Esophagus muscularis mucosa (tissue), 4 donors: ENCODE measurements around the gene KCTD21. TPM values are rescaled to one million over a fixed set of nuclear protein-coding genes. Genes with fewer than 3 reads are reported as not detected.
A peak's percentile ranks its signal among the peaks of the same experiment; 100 is the strongest.

Experiments
- DNase-seq: peaks from one replicate; pipeline ENCODE4 v3.0.0-alpha.2; 2017; ENCODE audit errors: extremely low spot score
- H3K27ac ChIP-seq, 4 donors: fragments of 200-600 bp; sonication (generic); replicated peaks in 1 of 4; 1 replicate in 3 of 4; 2 replicates in 1 of 4; pipeline ENCODE4 v1.5.1; 2016 to 2019; ENCODE audit warnings: mild to moderate bottlenecking in 1 of 4
- H3K27me3 ChIP-seq, 4 donors: fragments of 200-600 bp; sonication (generic); one replicate each; pipeline versions ENCODE4 v1.5.1 to v1.6.0; 2016 to 2019
- H3K36me3 ChIP-seq, 4 donors: fragments of 200-600 bp; sonication (generic); one replicate each; pipeline ENCODE4 v1.5.1; 2016 to 2019
- H3K4me1 ChIP-seq, 4 donors: fragments of 200-600 bp; sonication (generic); one replicate each; pipeline ENCODE4 v1.5.1; 2016 to 2019
- H3K4me3 ChIP-seq, 4 donors: fragments of 200-600 bp; sonication (generic); 1 replicate in 2 of 4; 2 replicates in 2 of 4; pipeline ENCODE4 v1.5.1; 2016 to 2019; ENCODE audit warnings: mild to moderate bottlenecking in 4 of 4, moderate library complexity in 1 of 4
- H3K9me3 ChIP-seq, 4 donors: fragments of 200-600 bp; sonication (generic); 1 replicate in 3 of 4; 2 replicates in 1 of 4; pipeline ENCODE4 v1.5.1; 2016 to 2019
- EP300 ChIP-seq: sonication (generic); formaldehyde crosslinking; IDR thresholded peaks from one replicate; pipeline ENCODE4 v1.6.1; 2017; ENCODE audit warnings: antibody characterized with exemption
- POLR2A ChIP-seq: fragments of 450-650 bp; IDR thresholded peaks from one replicate; pipeline ENCODE4 v1.6.1; 2017; ENCODE audit warnings: antibody characterized with exemption, moderate library complexity, mild to moderate bottlenecking, low read depth
- POLR2AphosphoS5 ChIP-seq, 2 donors: sonication (generic); formaldehyde crosslinking; IDR thresholded peaks; one replicate each; pipeline ENCODE4 v1.6.1; 2017; ENCODE audit warnings: antibody characterized with exemption in 2 of 2
- WGBS: methylation state at CpG from one replicate; pipeline ENCODE4 v1.1.5; 2018; 5-methylcytosine and 5-hydroxymethylcytosine counted together
- intact Hi-C: fragments of 100-400 bp; cut with DNase I; formaldehyde crosslinking; loops from one replicate; pipeline ENCODE4 v1.15.1; 2023
- total RNA-seq, 4 donors: library from RNA; depleted of rRNA; stranded (reverse); fragments of >200 nt; gene quantifications; one replicate each; pipeline versions ENCODE4 v1.1.0 to v1.2.1, GENCODE V29; 2016
- TF ChIP-seq, protein P1 (sequence below), 3 experiments: fragments of 200-600 bp in 2 of 3; fragments of 450-650 bp in 1 of 3; sonication (generic) in 2 of 3; IDR thresholded peaks; one replicate each; pipeline ENCODE4 v1.5.1; 2017 to 2019; ENCODE audit warnings: antibody characterized with exemption in 3 of 3, mild to moderate bottlenecking in 2 of 3, moderate library complexity in 1 of 3

KCTD21 gene
- total RNA-seq, 4 donors from 2014 or later: 6.6 to 21.0 (median 12.1) TPM

DNA sequence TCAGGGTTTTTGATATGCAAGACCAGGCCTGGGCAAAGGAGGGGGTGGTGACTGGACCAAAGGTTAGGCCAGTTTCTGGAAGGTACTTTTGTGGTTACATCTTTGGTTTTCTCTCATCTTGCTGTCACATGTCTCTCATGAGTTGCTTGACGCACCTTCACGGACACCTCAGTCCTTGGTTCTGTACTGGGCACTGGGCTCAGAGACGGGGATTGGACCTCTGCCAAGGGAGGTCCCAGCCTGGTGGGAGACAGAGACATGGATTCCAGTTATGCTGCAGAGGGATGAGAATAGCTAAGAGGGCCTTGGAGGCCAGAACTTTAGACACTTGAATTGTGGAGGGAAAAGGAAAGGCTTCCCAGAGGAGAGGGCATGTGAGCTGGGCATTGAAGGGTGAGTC, 1.9 kb upstream of the KCTD21 start:
- DNase-seq: no peak
- TF ChIP-seq EP300: no peak
- no peak for TF ChIP-seq POLR2AphosphoS5 (IDR thresholded peaks at IDR 0.05)
- TF ChIP-seq POLR2A: no peak
- TF ChIP-seq, protein P1, sequence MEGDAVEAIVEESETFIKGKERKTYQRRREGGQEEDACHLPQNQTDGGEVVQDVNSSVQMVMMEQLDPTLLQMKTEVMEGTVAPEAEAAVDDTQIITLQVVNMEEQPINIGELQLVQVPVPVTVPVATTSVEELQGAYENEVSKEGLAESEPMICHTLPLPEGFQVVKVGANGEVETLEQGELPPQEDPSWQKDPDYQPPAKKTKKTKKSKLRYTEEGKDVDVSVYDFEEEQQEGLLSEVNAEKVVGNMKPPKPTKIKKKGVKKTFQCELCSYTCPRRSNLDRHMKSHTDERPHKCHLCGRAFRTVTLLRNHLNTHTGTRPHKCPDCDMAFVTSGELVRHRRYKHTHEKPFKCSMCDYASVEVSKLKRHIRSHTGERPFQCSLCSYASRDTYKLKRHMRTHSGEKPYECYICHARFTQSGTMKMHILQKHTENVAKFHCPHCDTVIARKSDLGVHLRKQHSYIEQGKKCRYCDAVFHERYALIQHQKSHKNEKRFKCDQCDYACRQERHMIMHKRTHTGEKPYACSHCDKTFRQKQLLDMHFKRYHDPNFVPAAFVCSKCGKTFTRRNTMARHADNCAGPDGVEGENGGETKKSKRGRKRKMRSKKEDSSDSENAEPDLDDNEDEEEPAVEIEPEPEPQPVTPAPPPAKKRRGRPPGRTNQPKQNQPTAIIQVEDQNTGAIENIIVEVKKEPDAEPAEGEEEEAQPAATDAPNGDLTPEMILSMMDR (IDR thresholded peaks at IDR 0.05): no peak
- Histone ChIP-seq H3K4me3 (no peak overlapping the region), H3K27ac (no peak overlapping the region), H3K9me3 (no peaks in the 10 kb centered on the region), H3K4me1 (peaks cover 25 to 74% (median 59%) of the 10 kb centered on the region in 4 donors), H3K27me3 (no peaks in the 10 kb centered on the region), H3K36me3 (peaks cover 0 to 4% (median 0%) of the 10 kb centered on the region in 4 donors)
- WGBS: 72% methylated on average over 3 of the region's 3 CpGs
- intact Hi-C loops: no loop called here

DNA sequence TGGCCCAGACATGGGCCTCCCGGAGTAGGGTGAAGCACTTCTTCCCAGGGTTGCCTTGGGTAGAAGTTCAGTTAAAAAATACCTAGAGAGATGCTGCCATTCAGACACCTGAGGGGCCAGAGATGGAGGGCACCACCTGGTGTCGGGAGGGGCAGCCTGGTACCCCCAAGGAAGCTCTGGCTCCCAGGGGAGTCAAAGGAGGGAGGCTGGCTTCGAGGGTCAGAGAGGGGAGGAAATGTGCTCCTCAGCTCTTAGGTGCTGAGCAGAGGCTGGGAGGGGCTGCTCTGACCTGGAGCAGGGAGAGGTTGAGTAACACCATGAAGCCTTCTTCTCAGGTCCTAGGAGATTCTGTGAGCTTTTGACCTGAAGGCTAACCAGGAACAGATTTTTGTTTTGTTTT, 1.4 kb upstream of the KCTD21 start:
- intact Hi-C loops: loop anchor here (5.0 kb wide), 2 partner anchors 43 to 372 kb away; no protein-coding TSS in a partner anchor
- peak overlapping the region in 2 of 4 donors; percentile 80 to 89 for H3K27ac ChIP-seq
- DNase-seq: no peak

DNA sequence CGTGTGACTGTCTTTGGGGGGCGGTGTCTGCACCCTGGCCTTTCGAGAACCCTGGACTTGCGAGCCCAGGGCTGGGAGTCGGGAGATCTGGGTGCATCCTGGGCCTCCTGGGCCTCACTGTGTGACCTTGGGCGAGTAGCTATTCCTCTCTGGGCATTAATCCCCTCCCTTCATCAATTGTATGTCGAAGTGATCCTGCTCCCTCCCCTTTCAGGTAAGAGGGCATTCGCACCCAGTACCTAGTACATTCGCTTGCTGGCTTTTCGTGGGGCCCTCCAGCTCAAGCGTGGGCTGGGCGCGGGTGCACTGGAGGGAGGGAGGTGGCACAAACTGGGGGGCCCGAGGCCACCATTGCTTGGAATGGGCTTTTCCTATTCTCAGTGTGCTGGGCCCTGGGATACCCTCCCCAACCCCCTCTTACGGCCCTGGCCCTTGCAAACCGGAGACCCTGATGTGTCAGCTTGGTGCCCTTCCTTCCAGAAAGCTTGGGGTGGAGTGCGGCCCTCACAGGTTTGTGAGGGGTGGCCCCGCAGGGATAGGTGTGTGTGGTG, 823 bp upstream of the KCTD21 start:
- H3K27ac ChIP-seq: peak overlapping the region; percentile 80 to 89 (median 86)
- H3K4me3 ChIP-seq: peak overlapping the region; percentile 75 to 94 (median 82)
- TF ChIP-seq, protein P1 (IDR thresholded peaks at IDR 0.05): no peak
- no peak for TF ChIP-seq POLR2A
- TF ChIP-seq EP300: no peak
- TF ChIP-seq POLR2AphosphoS5 (IDR thresholded peaks at IDR 0.05): no peak
- H3K9me3 ChIP-seq: no peaks in the 10 kb centered on the region
- no peaks in the 10 kb centered on the region for H3K27me3 ChIP-seq
- intact Hi-C loops: loop anchor here (5.0 kb wide), 2 partner anchors 42 to 373 kb away; no protein-coding TSS in a partner anchor
- H3K4me1 ChIP-seq: peaks cover 25 to 74% (median 60%) of the 10 kb centered on the region in 4 donors
- DNase-seq: no peak
- WGBS: 16% methylated on average over 16 of the region's 18 CpGs
- H3K36me3 ChIP-seq: peaks cover 0 to 4% (median 0%) of the 10 kb centered on the region in 4 donors

More for the DNA sequence above, 1.4 kb upstream of the KCTD21 start:
- no peaks in the 10 kb centered on the region for H3K9me3 ChIP-seq
- peak overlapping the region; percentile 75 to 94 (median 82) for H3K4me3 ChIP-seq
- H3K27me3 ChIP-seq: no peaks in the 10 kb centered on the region
- H3K4me1 ChIP-seq: peaks cover 25 to 77% (median 59%) of the 10 kb centered on the region in 4 donors
- peaks cover 0 to 4% (median 0%) of the 10 kb centered on the region in 4 donors for H3K36me3 ChIP-seq
- TF ChIP-seq, protein P1 (IDR thresholded peaks at IDR 0.05): no peak
- TF ChIP-seq POLR2A (no peak), POLR2AphosphoS5 (IDR thresholded peaks at IDR 0.05) (no peak), EP300 (no peak)
- WGBS: 44% methylated on average over 3 of the region's 3 CpGs

DNA sequence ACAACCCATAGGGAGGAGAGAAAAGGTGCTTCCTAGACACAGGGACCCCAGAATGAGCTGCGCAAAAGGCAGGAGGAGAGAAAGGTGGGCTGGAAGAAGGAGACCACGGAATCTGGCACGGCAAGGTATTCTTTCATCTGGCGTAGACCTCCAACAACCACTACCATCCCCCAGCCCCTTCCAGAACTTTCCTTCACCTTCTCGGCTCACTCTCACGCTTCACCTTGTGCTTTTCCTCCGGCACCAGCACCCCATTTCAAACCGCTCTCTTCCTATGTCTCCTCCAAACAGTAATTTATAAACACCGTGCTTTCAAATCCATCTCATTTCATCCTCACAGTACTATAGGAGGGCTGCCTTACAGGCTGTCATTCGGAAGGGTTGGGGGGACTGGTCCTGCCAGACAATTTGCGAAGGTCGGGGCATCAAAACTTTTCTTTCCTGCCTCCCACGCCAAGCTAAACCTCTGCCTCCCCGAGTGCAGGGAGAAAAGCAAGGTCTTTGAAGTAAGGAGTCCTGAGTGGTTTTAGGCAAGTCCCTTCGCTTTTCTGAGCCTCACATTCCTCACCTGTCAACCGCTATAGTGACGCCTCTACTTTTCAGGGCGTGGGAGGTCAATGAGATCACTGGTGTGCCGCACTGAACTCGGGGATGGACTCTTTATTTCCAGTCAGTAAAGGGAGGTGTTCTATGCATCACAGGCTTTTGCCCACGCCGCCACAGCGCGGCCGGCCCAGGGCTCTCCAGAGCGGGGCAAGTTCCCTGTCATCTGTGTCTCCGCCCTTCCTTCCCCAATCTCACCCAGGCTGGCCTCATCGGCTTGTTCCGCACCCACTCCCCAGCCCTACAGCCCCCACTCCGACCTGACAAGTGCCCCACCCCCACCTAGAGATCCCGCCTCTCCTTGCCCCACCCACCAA, 800 bp downstream of the KCTD21 start:
- Histone ChIP-seq H3K4me3 (peak overlapping the region; percentile 75 to 94 (median 82)), H3K9me3 (no peaks in the 10 kb centered on the region), H3K4me1 (peaks cover 25 to 64% (median 59%) of the 10 kb centered on the region in 4 donors), H3K27ac (peak overlapping the region; percentile 80 to 89 (median 86)), H3K27me3 (no peaks in the 10 kb centered on the region), H3K36me3 (peaks cover 0 to 10% (median 0%) of the 10 kb centered on the region in 4 donors)
- 21% methylated on average over 31 of the region's 31 CpGs for WGBS
- no peak for DNase-seq
- intact Hi-C loops: loop anchor here (5.0 kb wide), 2 partner anchors 40 to 375 kb away; no protein-coding TSS in a partner anchor
- TF ChIP-seq, protein P1 (IDR thresholded peaks at IDR 0.05): no peak
- no peak for TF ChIP-seq POLR2A
- no peak for TF ChIP-seq EP300
- no peak for TF ChIP-seq POLR2AphosphoS5 (IDR thresholded peaks at IDR 0.05)
